H1 (cell line): ENCODE measurements around the gene PRKAR1B.

ENCODE experiments used
- JUND ChIP-seq: IDR thresholded peaks from 2 replicates; pipeline ENCODE4 v1.6.1; 2011; ENCODE audit warnings: mild to moderate bottlenecking, improper control_type of control experiment, low read length
- POLR2A ChIP-seq, 2 experiments: IDR thresholded peaks; 1 replicate in 1 of 2; 2 replicates in 1 of 2; pipeline ENCODE4 v1.6.1; 2011; ENCODE audit warnings: low read depth in 2 of 2, low read length in 2 of 2, mild to moderate bottlenecking in 2 of 2; ENCODE audit errors: control extremely low read depth in 1 of 2
- RAD21 ChIP-seq, 2 experiments: IDR thresholded peaks in 1 of 2; conservative IDR thresholded peaks in 1 of 2; 2 replicates each; pipeline ENCODE4 v1.6.1; 2011; ENCODE audit warnings: low read depth in 2 of 2, low read length in 2 of 2, improper control_type of control experiment in 1 of 2, inconsistent platforms in 1 of 2, mild to moderate bottlenecking in 1 of 2, moderate library complexity in 1 of 2

DNA sequence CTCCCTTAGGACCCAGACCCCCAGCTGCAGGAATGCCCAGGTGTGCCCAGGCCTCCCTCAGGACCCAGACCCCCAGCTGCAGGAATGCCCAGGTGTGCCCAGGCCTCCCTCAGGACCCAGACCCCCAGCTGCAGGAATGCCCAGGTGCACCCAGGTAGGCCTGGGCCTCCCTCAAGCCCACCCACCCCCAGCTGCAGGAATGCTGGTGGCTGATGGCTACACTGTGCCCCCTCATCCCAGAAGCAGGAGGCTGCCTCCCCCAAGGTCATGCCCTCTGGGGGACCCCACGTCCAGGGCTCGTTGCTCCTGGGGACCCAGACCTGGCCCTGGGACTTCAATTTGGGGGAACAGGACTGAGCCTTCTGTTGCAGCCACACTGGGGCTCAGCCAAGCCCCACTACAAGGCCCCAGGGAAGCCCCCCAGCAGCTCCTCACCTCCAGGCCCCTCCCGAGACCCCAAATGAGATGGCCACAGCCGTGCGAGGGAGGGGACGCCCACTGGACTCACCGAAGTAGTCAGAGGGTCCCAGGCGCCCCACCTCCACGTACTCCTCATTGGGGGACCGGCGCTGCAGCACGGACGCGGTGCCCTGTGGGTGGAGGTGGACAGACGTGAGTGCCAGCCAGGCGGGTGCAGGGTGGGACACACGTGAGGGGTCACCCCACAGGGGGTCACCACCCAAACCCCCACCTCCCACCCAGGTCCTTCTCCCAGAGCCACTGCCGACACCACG, 176.0 kb downstream of the PRKAR1B start:
- TF ChIP-seq RAD21 (IDR thresholded peaks at IDR 0.05 in 1 of 2, conservative IDR thresholded peaks at IDR 0.05 in 1 of 2; ENCODE audit: low read depth in 2 of 2, low read length in 2 of 2) (no peak), POLR2A (IDR thresholded peaks at IDR 0.05; ENCODE audit: control extremely low read depth in 1 of 2, low read depth in 2 of 2, low read length in 2 of 2) (no peak), JUND (no peak)
